Ovary (tissue), 9 donors: ENCODE data around the gene FAM131A. TPM values are rescaled to one million over a fixed set of nuclear protein-coding genes. Genes with fewer than 3 reads are reported as not detected.

Source experiments
- DNase-seq, 5 donors: peaks; one replicate each; pipeline ENCODE4 v3.0.0-alpha.2; 2019 to 2020
- H3K27ac ChIP-seq, 2 donors: fragments of 200-600 bp; one replicate each; pipeline versions ENCODE4 v1.5.1 to v1.8.0; 2019 to 2022
- H3K27me3 ChIP-seq: fragments of 200-600 bp; one replicate; pipeline ENCODE4 v1.8.0; 2022
- H3K36me3 ChIP-seq: fragments of 200-600 bp; sonication (generic); one replicate; pipeline ENCODE4 v1.5.1; 2019
- H3K4me1 ChIP-seq: one replicate; pipeline ENCODE4 v1.8.1; 2013; ENCODE audit warnings: mild to moderate bottlenecking, moderate library complexity; ENCODE audit not compliant: insufficient read depth
- H3K4me3 ChIP-seq: fragments of 200-600 bp; sonication (generic); one replicate; pipeline ENCODE4 v1.5.1; 2017
- H3K9me3 ChIP-seq, 2 donors: fragments of 200-600 bp in 1 of 2; sonication (generic) in 1 of 2; one replicate each; pipeline versions ENCODE4 v1.5.1 to v1.8.1; 2013 to 2019; ENCODE audit warnings: mild to moderate bottlenecking in 1 of 2, moderate library complexity in 1 of 2
- CTCF ChIP-seq, 3 donors: fragments of 450-650 bp in 2 of 3; fragments of 200-600 bp in 1 of 3; IDR thresholded peaks; one replicate each; pipeline versions ENCODE4 v1.5.1 to v1.8.0; 2016 to 2022; ENCODE audit warnings: antibody characterized with exemption in 3 of 3, mild to moderate bottlenecking in 1 of 3
- EP300 ChIP-seq: sonication (generic); formaldehyde crosslinking; IDR thresholded peaks from one replicate; pipeline ENCODE4 v1.6.1; 2017; ENCODE audit warnings: antibody characterized with exemption
- POLR2A ChIP-seq: fragments of 450-650 bp; IDR thresholded peaks from one replicate; pipeline ENCODE4 v1.6.1; 2017; ENCODE audit warnings: antibody characterized with exemption, mild to moderate bottlenecking, moderate library complexity
- WGBS, 3 donors: extraction: QIAGEN DNeasy Blood & Tissue Kit in 1 of 3; methylation state at CpG; one replicate each; pipeline versions ENCODE4 v1.1.5 to v1.1.7; 2013 to 2017; 5-methylcytosine and 5-hydroxymethylcytosine counted together
- intact Hi-C, 4 donors: fragments of 100-400 bp; cut with DNase I; formaldehyde crosslinking; loops; one replicate each; pipeline versions ENCODE4 v1.11.0 to v1.15.1; 2022 to 2023
- polyA plus RNA-seq, 2 donors: library from polyadenylated mRNA; stranded (reverse); fragments of 200-250 nt in 1 of 2; fragments of 350-450 nt in 1 of 2; fragmentation: Illumina TruSeq in 1 of 2; extraction: RNeasy Lipid Tissue Mini Kit (QIAGEN cat#74804) in 1 of 2; gene quantifications; one replicate each; pipeline ENCODE4 v1.2.3, GENCODE V29; 2013 to 2014
- total RNA-seq, 7 donors: library from RNA; depleted of rRNA in 2 of 7; stranded (reverse); fragments of >200 nt in 2 of 7; fragmentation: NEBNext Ultra II Directional in 3 of 7; extraction: Animal tissue kit (Norgen Biotek cat#: 25700) in 3 of 7; gene quantifications; one replicate each; pipeline versions ENCODE4 v1.1.0 to v1.2.4, GENCODE V29; 2016 to 2023
- donor health status: DM: no; HTN: no; CAD: no; lungs with moderate emphysema.
- donor health status: DM: no; HTN: no; CAD: no.
- donor health status: Bipolar disorder and iron deficiency.
- donor health status: DM: yes; HTN: yes; CAD: no.
- donor health status: DM: no; HTN: no; CAD: no.
- donor health status: DM: yes; HTN: yes; CAD: no.

FAM131A gene
- total and polyA plus RNA-seq, 9 donors = 8.7 to 37.8 (median 27.1) TPM

- peak; percentile 98 to 100 (median 99) for DNase-seq
- no peaks in the 10 kb centered on the region for H3K9me3 ChIP-seq
- intact Hi-C loops = loop anchor here in 1 of 4 donors (10.0 kb wide), 1 partner anchor 135 kb away; the partner anchor contains the start of gene ABCF3
- H3K4me3 ChIP-seq = no peak overlapping the region
- peaks cover 15% of the 10 kb centered on the region for H3K4me1 ChIP-seq
- H3K36me3 ChIP-seq = peaks cover 3% of the 10 kb centered on the region
- no peaks in the 10 kb centered on the region for H3K27me3 ChIP-seq
- peak overlapping the region; percentile 63 to 73 for H3K27ac ChIP-seq
- TF ChIP-seq CTCF (IDR thresholded peaks at IDR 0.05) = no peak
- no peak for TF ChIP-seq POLR2A
- 0 to 4% (median 1%) methylated on average over 4 of the region's 4 CpGs for WGBS, 3 donors
Observed at GRCh38 chr3:184320104-184320445, 17.3 kb upstream of the FAM131A start.

GRCh38 chr3:184321666-184322065, 15.7 kb upstream of the FAM131A start:
- intact Hi-C loops = loop anchor here in 1 of 4 donors (10.0 kb wide), 1 partner anchor 137 kb away; the partner anchor contains the start of gene ABCF3
- H3K27me3 ChIP-seq = no peaks in the 10 kb centered on the region
- peaks cover 13% of the 10 kb centered on the region for H3K4me1 ChIP-seq
- no peaks in the 10 kb centered on the region for H3K9me3 ChIP-seq
- H3K4me3 ChIP-seq = no peak overlapping the region
- TF ChIP-seq CTCF (IDR thresholded peaks at IDR 0.05) = no peak
- WGBS, 3 donors = 66 to 87% (median 77%) methylated on average over 5 of the region's 5 CpGs
- H3K36me3 ChIP-seq = peaks cover 3% of the 10 kb centered on the region
- H3K27ac ChIP-seq = no peak overlapping the region
- DNase-seq = no peak

GRCh38 chr3:184322731-184323487, 14.5 kb upstream of the FAM131A start:
- TF ChIP-seq POLR2A = no peak
- no peak for TF ChIP-seq CTCF (IDR thresholded peaks at IDR 0.05)
- TF ChIP-seq EP300 = no peak
- WGBS, 3 donors = 76 to 84% (median 77%) methylated on average over 20 of the region's 20 CpGs
- H3K27me3 ChIP-seq = no peaks in the 10 kb centered on the region
- peaks cover 3% of the 10 kb centered on the region for H3K36me3 ChIP-seq
- H3K4me3 ChIP-seq = no peak overlapping the region
- no peaks in the 10 kb centered on the region for H3K9me3 ChIP-seq
- no peak for DNase-seq
- no peak overlapping the region for H3K27ac ChIP-seq
- peaks cover 13% of the 10 kb centered on the region for H3K4me1 ChIP-seq
- intact Hi-C loops = loop anchor here in 1 of 4 donors (10.0 kb wide), 1 partner anchor 138 kb away; the partner anchor contains the start of gene ABCF3

- Histone ChIP-seq H3K27me3 (no peaks in the 10 kb centered on the region), H3K36me3 (peaks cover 3% of the 10 kb centered on the region), H3K4me3 (no peak overlapping the region), H3K9me3 (no peaks in the 10 kb centered on the region), H3K4me1 (peaks cover 11% of the 10 kb centered on the region), H3K27ac (no peak overlapping the region)
- TF ChIP-seq EP300 (no peak), CTCF (IDR thresholded peaks at IDR 0.05) (no peak), POLR2A (no peak)
- intact Hi-C loops = loop anchor here in 1 of 4 donors (10.0 kb wide), 1 partner anchor 139 kb away; the partner anchor contains the start of gene ABCF3
- 69 to 80% (median 71%) methylated on average over 8 of the region's 8 CpGs for WGBS, 3 donors
- DNase-seq = no peak
Observed at GRCh38 chr3:184323696-184324095, 13.7 kb upstream of the FAM131A start.
